HEK293 (cell line): ENCODE measurements around the gene UACA.
A peak's percentile ranks its signal among the peaks of the same experiment; 100 is the strongest.

Experiments
- CTCF ChIA-PET: fragments of 350-600 bp; formaldehyde crosslinking; extraction: SDS; loops from one replicate; lab custom pipeline; 2021; ENCODE audit warnings: antibody characterized with exemption; lab: Yijun Ruan, JAX
- POLR2A ChIA-PET: fragments of 300-600 bp; formaldehyde crosslinking; extraction: SDS; loops from one replicate; lab custom pipeline; 2020; ENCODE audit warnings: antibody characterized with exemption, inconsistent platforms; lab: Yijun Ruan, JAX
- H3K27ac ChIP-seq: fragments of 200-500 bp; sonication (Bioruptor generic); 2 replicates; pipeline ENCODE4 v1.5.1; 2014; ENCODE audit warnings: low read depth, low read length, control low read depth, inconsistent platforms; ENCODE audit errors: extremely low read depth
- H3K36me3 ChIP-seq, 2 experiments: fragments of 200-500 bp in 1 of 2; sonication (Bioruptor generic) in 1 of 2; 1 replicate in 1 of 2; 2 replicates in 1 of 2; pipeline ENCODE4 v1.5.1; 2014 to 2017; ENCODE audit warnings: inconsistent platforms in 2 of 2, low read length in 2 of 2; ENCODE audit not compliant: control insufficient read depth in 2 of 2, insufficient read depth in 1 of 2
- H3K4me1 ChIP-seq: fragments of 200-500 bp; sonication (Bioruptor generic); 2 replicates; pipeline ENCODE4 v1.5.1; 2014; ENCODE audit warnings: mild to moderate bottlenecking, low read length, inconsistent platforms; ENCODE audit not compliant: control insufficient read depth, insufficient read depth
- H3K4me3 ChIP-seq: 2 replicates; pipeline ENCODE4 v1.5.1; 2011; ENCODE audit warnings: low read depth, mild to moderate bottlenecking, control low read depth, low read length, moderate library complexity
- H3K9me3 ChIP-seq: fragments of 200-500 bp; sonication (Bioruptor generic); 2 replicates; pipeline ENCODE4 v1.5.1; 2014; ENCODE audit warnings: low read depth, low read length, inconsistent platforms; ENCODE audit not compliant: control insufficient read depth, insufficient read depth
- CTCF ChIP-seq: fragments of 450-650 bp; formaldehyde crosslinking; IDR thresholded peaks from 2 replicates; pipeline ENCODE4 v1.5.1; 2016; ENCODE audit warnings: missing biosample characterization, missing genetic modification characterization
- EGR2 ChIP-seq: fragments of 450-650 bp; formaldehyde crosslinking; IDR thresholded peaks from 2 replicates; pipeline ENCODE4 v1.5.1; 2016; ENCODE audit warnings: low read depth, missing biosample characterization, missing genetic modification characterization
- FEZF1 ChIP-seq: fragments of 450-650 bp; formaldehyde crosslinking; IDR thresholded peaks from 2 replicates; pipeline ENCODE4 v1.5.1; 2016; ENCODE audit warnings: missing biosample characterization, missing genetic modification characterization
- KLF1 ChIP-seq: fragments of 450-650 bp; formaldehyde crosslinking; IDR thresholded peaks from 2 replicates; pipeline ENCODE4 v1.5.1; 2016; ENCODE audit warnings: missing biosample characterization, missing genetic modification characterization
- KLF10 ChIP-seq: fragments of 450-650 bp; IDR thresholded peaks from 2 replicates; pipeline ENCODE4 v1.5.1; 2018; ENCODE audit warnings: missing biosample characterization, mild to moderate bottlenecking, missing genetic modification characterization
- OVOL3 ChIP-seq: fragments of 450-650 bp; formaldehyde crosslinking; IDR thresholded peaks from 2 replicates; pipeline ENCODE4 v1.5.1; 2016; ENCODE audit warnings: missing biosample characterization, missing genetic modification characterization
- TRIM28 ChIP-seq: IDR thresholded peaks from 2 replicates; pipeline ENCODE4 v1.6.1; 2011; ENCODE audit warnings: low read length, control low read depth, borderline replicate concordance
- ZBTB7A ChIP-seq: fragments of 450-650 bp; formaldehyde crosslinking; IDR thresholded peaks from 2 replicates; pipeline ENCODE4 v1.5.1; 2016; ENCODE audit warnings: low read depth, missing biosample characterization, missing genetic modification characterization
- ZFHX2 ChIP-seq: fragments of 450-650 bp; formaldehyde crosslinking; conservative IDR thresholded peaks from 2 replicates; pipeline ENCODE4 v1.5.1; 2016; ENCODE audit warnings: missing biosample characterization, missing genetic modification characterization
- ZIC2 ChIP-seq: fragments of 450-650 bp; formaldehyde crosslinking; IDR thresholded peaks from 2 replicates; pipeline ENCODE4 v1.5.1; 2016; ENCODE audit warnings: missing biosample characterization, missing genetic modification characterization
- ZNF18 ChIP-seq: fragments of 450-650 bp; formaldehyde crosslinking; IDR thresholded peaks from 2 replicates; pipeline ENCODE4 v1.5.1; 2016; ENCODE audit warnings: missing biosample characterization, missing genetic modification characterization
- ZNF184 ChIP-seq: fragments of 450-650 bp; IDR thresholded peaks from 2 replicates; pipeline ENCODE4 v1.5.1; 2018; ENCODE audit warnings: missing biosample characterization, mild to moderate bottlenecking, missing genetic modification characterization
- ZNF19 ChIP-seq: fragments of 450-650 bp; formaldehyde crosslinking; IDR thresholded peaks from 2 replicates; pipeline ENCODE4; 2016; ENCODE audit warnings: missing biosample characterization, missing genetic modification characterization, low read depth
- ZNF223 ChIP-seq: fragments of 450-650 bp; formaldehyde crosslinking; IDR thresholded peaks from 2 replicates; pipeline ENCODE4 v1.5.1; 2016; ENCODE audit warnings: missing biosample characterization, missing genetic modification characterization
- ZNF350 ChIP-seq: fragments of 450-650 bp; formaldehyde crosslinking; IDR thresholded peaks from 2 replicates; pipeline ENCODE4 v1.5.0; 2017; ENCODE audit warnings: missing biosample characterization, mild to moderate bottlenecking, missing genetic modification characterization
- ZNF354C ChIP-seq: fragments of 450-650 bp; formaldehyde crosslinking; IDR thresholded peaks from 2 replicates; pipeline ENCODE4 v1.5.1; 2016; ENCODE audit warnings: missing biosample characterization, missing genetic modification characterization, low read depth, borderline replicate concordance
- ZNF555 ChIP-seq: fragments of 450-650 bp; formaldehyde crosslinking; conservative IDR thresholded peaks from 2 replicates; pipeline ENCODE4 v1.5.1; 2017; ENCODE audit warnings: missing biosample characterization, mild to moderate bottlenecking, missing genetic modification characterization, inconsistent platforms
- ZNF660 ChIP-seq: fragments of 450-650 bp; IDR thresholded peaks from 2 replicates; pipeline ENCODE4 v1.5.1; 2018; ENCODE audit warnings: missing biosample characterization, mild to moderate bottlenecking, missing genetic modification characterization
- ZNF707 ChIP-seq: fragments of 450-650 bp; formaldehyde crosslinking; IDR thresholded peaks from 2 replicates; pipeline ENCODE4 v1.5.1; 2016; ENCODE audit warnings: missing biosample characterization, missing genetic modification characterization
- ZNF768 ChIP-seq: fragments of 450-650 bp; formaldehyde crosslinking; IDR thresholded peaks from 2 replicates; pipeline ENCODE4 v1.5.1; 2018; ENCODE audit warnings: missing biosample characterization, mild to moderate bottlenecking, missing genetic modification characterization
- ZNF777 ChIP-seq: fragments of 450-650 bp; formaldehyde crosslinking; IDR thresholded peaks from 2 replicates; pipeline ENCODE4 v1.5.1; 2017; ENCODE audit warnings: missing biosample characterization, missing genetic modification characterization, borderline replicate concordance
- ZNF843 ChIP-seq: fragments of 450-650 bp; formaldehyde crosslinking; IDR thresholded peaks from 2 replicates; pipeline ENCODE4 v1.5.1; 2016; ENCODE audit warnings: missing biosample characterization, missing genetic modification characterization

The UACA gene

GRCh38 chr15:70792171-70792573 is 28.8 kb upstream of the UACA start:
- TF ChIP-seq ZBTB7A (tag by site-specific recombination) (no peak), ZNF223 (tag by site-specific recombination) (no peak), ZNF768 (no peak), ZNF777 (tag by site-specific recombination) (no peak), ZNF843 (no peak)
- ChIA-PET POLR2A (interaction anchor here (0.7 kb wide), 1 partner anchor 29 kb away, joined by 3 read pairs; the partner anchor contains the start of gene UACA), CTCF (interaction anchor here (1.5 kb wide), 1 partner anchor 20 kb away, joined by 12 read pairs; no protein-coding TSS in a partner anchor)
- no peak overlapping the region for H3K4me3 ChIP-seq
- H3K9me3 ChIP-seq: no peaks in the 10 kb centered on the region
- peaks cover 4% of the 10 kb centered on the region; the same call in 1 of the 2 replicates for H3K4me1 ChIP-seq
- H3K27ac ChIP-seq: no peak overlapping the region
- H3K36me3 ChIP-seq: no peaks in the 10 kb centered on the region

GRCh38 chr15:70791259-70791658 is 27.9 kb upstream of the UACA start:
- Histone ChIP-seq H3K9me3 (no peaks in the 10 kb centered on the region), H3K4me1 (peaks cover 4% of the 10 kb centered on the region; the same call in 1 of the 2 replicates), H3K27ac (no peak overlapping the region), H3K4me3 (no peak overlapping the region), H3K36me3 (no peaks in the 10 kb centered on the region)
- no peak for TF ChIP-seq ZNF555 (tag by site-specific recombination)
- TF ChIP-seq TRIM28: no peak
- no peak for TF ChIP-seq ZNF19
- TF ChIP-seq ZIC2 (tag by site-specific recombination): no peak
- TF ChIP-seq ZNF707 (tag by site-specific recombination): no peak
- ChIA-PET POLR2A (no interaction called here), CTCF (interaction anchor here (0.7 to 1.7 kb wide), 2 partner anchors 9 to 21 kb away, joined by 3 read pairs; no protein-coding TSS in a partner anchor)

- no peaks in the 10 kb centered on the region for H3K9me3 ChIP-seq
- H3K36me3 ChIP-seq: no peaks in the 10 kb centered on the region
- H3K4me3 ChIP-seq: no peak overlapping the region
- ChIA-PET POLR2A (interaction anchor here (0.7 to 2.4 kb wide), 3 partner anchors 9 to 65 kb away, joined by 3 to 9 read pairs (median 3); partner anchors contain the start of gene UACA), CTCF (interaction anchor here (0.7 to 1.4 kb wide), 6 partner anchors 12 to 161 kb away, joined by 3 to 10 read pairs (median 4); no protein-coding TSS in a partner anchor)
- H3K4me1 ChIP-seq: no peaks in the 10 kb centered on the region
- no peak overlapping the region for H3K27ac ChIP-seq
- TF ChIP-seq ZFHX2 (tag by site-specific recombination) (peak; percentile 100), KLF10 (tag by site-specific recombination) (peak; percentile 76), ZNF660 (no peak), ZNF18 (tag by site-specific recombination) (0 out of 2 replicates have a peak, but pooled peaks have one; percentile 35), ZNF350 (tag by site-specific recombination) (no peak), ZNF354C (tag by site-specific recombination) (no peak), ZIC2 (tag by site-specific recombination) (no peak), EGR2 (tag by site-specific recombination) (peak; percentile 99), CTCF (tag by site-specific recombination) (peak; percentile 23; the same call in 1 of the 2 replicates), OVOL3 (tag by site-specific recombination) (no peak), ZNF184 (tag by site-specific recombination) (no peak), KLF1 (tag by site-specific recombination) (peak; percentile 96), FEZF1 (no peak)
Measured at GRCh38 chr15:70789213-70789612, 25.9 kb upstream of the UACA start.
